ENCODE data around the gene BAG5.
A peak's percentile ranks its signal among the peaks of the same experiment; 100 is the strongest.
"Not testable (repeated sequence)": the region's sequence is repeated elsewhere in the genome, so short reads cannot be mapped to it uniquely, and the experiment has no call there.

BAG5 gene

GRCh38 chr14:103521951-103522563 lies 40.4 kb downstream of the BAG5 start:
- no peak for DNase-seq

- no peak for DNase-seq
Observed at GRCh38 chr14:103521438-103521950, 41.0 kb downstream of the BAG5 start.

GRCh38 chr14:103520657-103521437 lies 41.6 kb downstream of the BAG5 start:
- DNase-seq = peak; percentile 8

GRCh38 chr14:103520269-103520656 lies 42.2 kb downstream of the BAG5 start:
- DNase-seq = no peak

GRCh38 chr14:103519837-103520212 lies 42.6 kb downstream of the BAG5 start:
- DNase-seq = no peak

- DNase-seq = no peak
Observed at GRCh38 chr14:103519043-103519836, 43.2 kb downstream of the BAG5 start.

- DNase-seq = no peak
Observed at GRCh38 chr14:103518422-103519042, 43.9 kb downstream of the BAG5 start.

- no peak for DNase-seq
Observed at GRCh38 chr14:103517721-103518421, 44.6 kb downstream of the BAG5 start.

GRCh38 chr14:103517174-103517566 lies 45.3 kb downstream of the BAG5 start:
- no peak for DNase-seq

GRCh38 chr14:103516426-103517173 lies 45.9 kb downstream of the BAG5 start:
- DNase-seq = no peak

GRCh38 chr14:103514596-103515421 lies 47.6 kb downstream of the BAG5 start:
- DNase-seq = no peak

- no peak for DNase-seq
Observed at GRCh38 chr14:103512701-103513611, 49.5 kb downstream of the BAG5 start.

- DNase-seq = not testable (repeated sequence)
Observed at GRCh38 chr14:103512180-103512579, 50.3 kb downstream of the BAG5 start.

GRCh38 chr14:103510724-103511693 lies 51.4 kb downstream of the BAG5 start:
- no peak for DNase-seq

- DNase-seq = no peak
Observed at GRCh38 chr14:103509864-103510723, 52.4 kb downstream of the BAG5 start.

- no peak for DNase-seq
Observed at GRCh38 chr14:103508521-103509329, 53.7 kb downstream of the BAG5 start.
